Subcutaneous adipose tissue (tissue), 4 donors: ENCODE data around the gene ZNF236. TPM values are rescaled to one million over a fixed set of nuclear protein-coding genes. Genes with fewer than 3 reads are reported as not detected.

Source experiments
- total RNA-seq, 4 donors: library from RNA; depleted of rRNA; stranded (reverse); fragments of >200 nt; gene quantifications; one replicate each; pipeline ENCODE4 v1.1.0, GENCODE V29; 2016
- TF ChIP-seq, protein P1 (sequence below): fragments of 450-650 bp; IDR thresholded peaks from one replicate; pipeline ENCODE4 v1.5.1; 2016; ENCODE audit warnings: low read depth, mild to moderate bottlenecking, control low read depth, antibody characterized with exemption, moderate library complexity

Gene ZNF236
- total RNA-seq, 4 donors from 2014 or later, result 11.4 to 15.5 (median 13.8) TPM

- TF ChIP-seq, protein P1, sequence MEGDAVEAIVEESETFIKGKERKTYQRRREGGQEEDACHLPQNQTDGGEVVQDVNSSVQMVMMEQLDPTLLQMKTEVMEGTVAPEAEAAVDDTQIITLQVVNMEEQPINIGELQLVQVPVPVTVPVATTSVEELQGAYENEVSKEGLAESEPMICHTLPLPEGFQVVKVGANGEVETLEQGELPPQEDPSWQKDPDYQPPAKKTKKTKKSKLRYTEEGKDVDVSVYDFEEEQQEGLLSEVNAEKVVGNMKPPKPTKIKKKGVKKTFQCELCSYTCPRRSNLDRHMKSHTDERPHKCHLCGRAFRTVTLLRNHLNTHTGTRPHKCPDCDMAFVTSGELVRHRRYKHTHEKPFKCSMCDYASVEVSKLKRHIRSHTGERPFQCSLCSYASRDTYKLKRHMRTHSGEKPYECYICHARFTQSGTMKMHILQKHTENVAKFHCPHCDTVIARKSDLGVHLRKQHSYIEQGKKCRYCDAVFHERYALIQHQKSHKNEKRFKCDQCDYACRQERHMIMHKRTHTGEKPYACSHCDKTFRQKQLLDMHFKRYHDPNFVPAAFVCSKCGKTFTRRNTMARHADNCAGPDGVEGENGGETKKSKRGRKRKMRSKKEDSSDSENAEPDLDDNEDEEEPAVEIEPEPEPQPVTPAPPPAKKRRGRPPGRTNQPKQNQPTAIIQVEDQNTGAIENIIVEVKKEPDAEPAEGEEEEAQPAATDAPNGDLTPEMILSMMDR, result no peak
Measured at GRCh38 chr18:76984193-76985155, 162.1 kb downstream of the ZNF236 start.

DNA sequence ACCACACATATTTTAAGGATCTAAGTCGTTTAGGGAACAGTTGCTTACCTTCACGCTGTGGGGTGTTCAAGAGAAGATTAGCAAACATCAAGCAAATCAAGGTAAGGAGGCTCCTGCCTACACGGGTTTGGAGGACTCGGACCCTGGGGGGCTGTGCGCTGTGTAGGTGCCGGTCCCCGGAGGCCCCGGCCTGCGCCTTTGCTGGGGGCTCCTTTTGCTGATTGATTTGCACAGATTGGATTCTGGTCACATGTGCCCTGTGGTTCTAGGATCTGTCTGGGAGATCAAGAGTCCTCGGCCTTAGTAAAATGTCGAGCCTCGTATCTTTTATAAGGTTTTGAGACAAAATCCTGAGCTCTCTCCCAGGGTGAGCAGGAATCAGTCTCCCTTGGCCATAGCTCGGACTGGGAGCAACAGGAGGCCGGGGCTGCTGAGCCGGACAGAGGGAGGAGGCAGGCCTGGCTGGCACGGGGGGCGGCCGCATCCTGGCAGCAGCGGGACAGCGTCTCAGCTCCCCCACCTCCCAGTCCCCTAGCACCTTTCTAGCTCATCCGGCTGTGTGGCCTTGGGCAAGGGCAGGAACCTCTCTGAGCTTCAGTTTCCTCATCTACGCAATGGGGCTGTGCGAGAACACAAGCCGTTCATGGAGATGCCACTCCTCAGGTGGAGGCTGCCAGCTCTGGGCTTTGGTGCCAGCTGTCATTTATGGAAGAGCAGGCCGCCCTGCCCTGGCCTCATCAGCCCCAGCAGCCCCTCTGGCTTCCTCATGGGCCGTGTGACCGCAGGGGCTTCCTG lies 163.0 kb downstream of the ZNF236 start:
- TF ChIP-seq, protein P1, result no peak

- TF ChIP-seq, protein P1, result no peak
Measured at GRCh38 chr18:76985951-76986236, 163.5 kb downstream of the ZNF236 start.

DNA sequence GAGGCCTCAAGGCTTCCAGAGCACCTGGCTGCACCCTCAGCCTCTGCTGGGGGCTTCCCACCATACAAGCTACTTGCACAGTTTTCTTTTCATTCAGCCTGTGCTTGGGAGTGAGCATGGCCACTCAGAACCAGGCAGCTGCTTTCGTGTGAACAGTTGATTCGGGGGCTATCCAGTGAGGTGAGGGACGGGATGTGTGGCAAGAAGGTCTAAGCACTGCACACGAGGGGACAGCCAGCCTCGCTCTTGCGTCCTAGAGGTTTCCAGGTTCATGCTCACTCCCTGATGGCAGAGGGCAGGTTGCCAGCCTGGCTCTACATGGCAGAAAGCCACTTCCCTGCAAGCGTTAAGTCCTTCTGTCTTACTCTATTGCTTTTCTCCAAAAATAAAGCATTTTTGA lies 164.0 kb downstream of the ZNF236 start:
- TF ChIP-seq, protein P1, result no peak

GRCh38 chr18:76988031-76988826 lies 165.9 kb downstream of the ZNF236 start:
- TF ChIP-seq, protein P1, result no peak

DNA sequence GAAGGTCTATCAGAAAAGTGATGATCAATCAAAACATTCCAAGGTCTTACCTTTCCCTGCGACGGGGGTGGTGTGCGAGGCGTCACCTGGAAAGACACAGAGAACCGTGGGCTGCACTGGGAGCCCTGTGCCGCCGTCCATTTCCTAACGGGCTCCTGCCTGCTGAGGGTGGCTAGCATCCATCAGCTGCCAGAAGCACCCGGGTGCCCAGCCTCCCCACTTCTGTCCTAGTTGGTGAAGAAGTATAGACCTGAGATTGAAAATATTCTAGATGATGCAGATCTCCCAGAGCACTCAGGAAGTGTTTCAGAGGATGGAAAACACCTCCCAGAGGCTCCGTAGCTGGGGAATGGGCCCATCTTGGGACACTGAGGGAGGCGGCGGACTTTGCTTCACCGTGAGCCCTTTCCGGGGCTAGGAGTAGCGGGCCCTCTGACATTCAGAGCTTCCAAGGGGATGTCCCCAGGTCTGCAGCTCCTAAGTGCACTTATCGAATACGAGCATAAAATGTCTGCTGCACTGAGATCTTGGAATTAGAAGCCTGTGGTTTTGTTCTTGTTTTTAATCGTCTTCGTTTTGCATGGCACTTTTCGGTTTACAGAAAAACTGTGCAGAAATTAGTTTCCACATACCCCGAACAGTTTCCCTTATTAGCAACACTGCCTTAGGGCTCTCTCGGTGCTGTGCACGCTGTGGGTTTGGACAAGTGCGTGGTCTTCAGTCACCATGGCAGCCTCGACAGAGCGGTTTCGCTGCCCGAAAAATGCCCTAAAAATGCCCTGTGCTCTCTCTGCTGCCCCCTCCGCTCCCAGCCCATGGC lies 166.7 kb downstream of the ZNF236 start:
- TF ChIP-seq, protein P1, result no peak
